K562 (cell line): ENCODE data around the gene ZNF280C. TPM values are rescaled to one million over a fixed set of nuclear protein-coding genes. Genes with fewer than 3 reads are reported as not detected.

Experiments
- ATAC-seq: fragments of 200-7000 bp; cut with Tn5 transposase; 3 replicates; pipeline ENCODE4 v1.9.1; 2020; ENCODE audit warnings: moderate library complexity
- BruUV-seq: library from RNA; stranded (reverse); fragments of 400-500 nt; replicated peaks from 2 replicates; lab custom pipeline; 2021; lab: Mats Ljungman, UMichigan
- CTCF ChIA-PET: fragments of 300-600 bp; formaldehyde crosslinking; extraction: SDS; loops from one replicate; lab custom pipeline; 2021; ENCODE audit warnings: low intra/inter-chr PET ratio; lab: Yijun Ruan, JAX
- POLR2A ChIA-PET: fragments of 300-600, 350-650 bp; sonication (Branson Sonifier 250); formaldehyde crosslinking; extraction: SDS; loops from one replicate; lab custom pipeline; 2021; ENCODE audit warnings: antibody characterized with exemption, inconsistent platforms; lab: Yijun Ruan, JAX
- DNase-seq, 4 experiments: peaks; one replicate each; pipeline versions ENCODE4 v3.0.0 to v3.0.0-alpha.2; 2011 to 2018; ENCODE audit warnings: low spot score in 3 of 4, mixed read lengths in 3 of 4; ENCODE audit errors: extremely low read depth in 1 of 4
- FAIRE-seq: peaks from 2 replicates; lab custom pipeline; 2011; peaks lifted over from hg19 to GRCh38; lab: Jason Lieb, UNC
- H2AFZ ChIP-seq: 2 replicates; pipeline ENCODE4 v1.6.0; 2011; ENCODE audit warnings: low read depth, low read length, control low read depth, inconsistent platforms
- H3K27ac ChIP-seq: fragments of 200-600 bp; 3 replicates; pipeline ENCODE4 v1.8.0; 2011; ENCODE audit warnings: low read depth, mild to moderate bottlenecking, control low read depth, inconsistent platforms, low read length, moderate library complexity, mixed read lengths; ENCODE audit errors: extremely low read depth
- H3K27me3 ChIP-seq, 2 experiments: fragments of 300-600 bp in 1 of 2; 2 replicates in 1 of 2; 3 replicates in 1 of 2; pipeline versions ENCODE4 v1.6.0 to v1.8.0; 2011; ENCODE audit warnings: inconsistent platforms in 2 of 2, low read length in 2 of 2, mild to moderate bottlenecking in 1 of 2, mixed read lengths in 1 of 2, moderate library complexity in 1 of 2; ENCODE audit not compliant: control insufficient read depth in 2 of 2, insufficient read depth in 2 of 2
- H3K36me3 ChIP-seq: fragments of 300-600 bp; 3 replicates; pipeline ENCODE4 v1.8.0; 2011; ENCODE audit warnings: mild to moderate bottlenecking, low read length, inconsistent platforms; ENCODE audit not compliant: control insufficient read depth, insufficient read depth
- H3K4me1 ChIP-seq, 2 experiments: fragments of 200-600 bp in 1 of 2; replicated peaks in 1 of 2; 2 replicates in 1 of 2; 3 replicates in 1 of 2; pipeline versions ENCODE4 v1.5.1 to v1.8.0; 2011; ENCODE audit warnings: inconsistent platforms in 2 of 2, low read length in 2 of 2, mild to moderate bottlenecking in 1 of 2, mixed read lengths in 1 of 2, moderate library complexity in 1 of 2; ENCODE audit not compliant: control insufficient read depth in 2 of 2, insufficient read depth in 2 of 2
- H3K4me2 ChIP-seq: 2 replicates; pipeline ENCODE4 v1.6.1; 2011; ENCODE audit warnings: low read length, control low read depth, inconsistent platforms, mixed read lengths; ENCODE audit not compliant: insufficient read depth
- H3K4me3 ChIP-seq: fragments of 200-600 bp; sonication (generic), shearing (Covaris generic); 2 replicates; pipeline ENCODE4 v1.5.1; 2016; ENCODE audit warnings: control low read depth, inconsistent platforms
- H3K79me2 ChIP-seq: fragments of 200-600 bp; 3 replicates; pipeline ENCODE4 v1.8.0; 2011; ENCODE audit warnings: low read length, inconsistent platforms; ENCODE audit not compliant: control insufficient read depth, insufficient read depth
- H3K9ac ChIP-seq, 2 experiments: 2 replicates each; pipeline versions ENCODE4 v1.6.0 to v1.6.1; 2011; ENCODE audit warnings: low read depth in 2 of 2, low read length in 2 of 2, control low read depth in 1 of 2, inconsistent platforms in 1 of 2, mild to moderate bottlenecking in 1 of 2, mixed read lengths in 1 of 2; ENCODE audit not compliant: insufficient read depth in 1 of 2
- H3K9me1 ChIP-seq: one replicate; pipeline ENCODE4 v1.6.0; 2011; ENCODE audit warnings: inconsistent platforms, mild to moderate bottlenecking, low read length, moderate library complexity; ENCODE audit not compliant: control insufficient read depth, insufficient read depth
- H3K9me3 ChIP-seq: replicated peaks from 2 replicates; pipeline ENCODE4 v1.5.1; 2011; ENCODE audit warnings: low read depth, low read length, inconsistent platforms; ENCODE audit not compliant: control insufficient read depth, insufficient read depth
- H4K20me1 ChIP-seq: replicated peaks from 2 replicates; pipeline ENCODE4 v1.6.1; 2011; ENCODE audit warnings: low read length, inconsistent platforms, mixed read lengths; ENCODE audit not compliant: control insufficient read depth, insufficient read depth
- EP400 ChIP-seq: fragments of 450-650 bp; IDR thresholded peaks from 2 replicates; pipeline ENCODE4 v1.6.1; 2017; ENCODE audit warnings: antibody characterized with exemption, mild to moderate bottlenecking, moderate library complexity
- HSF4 ChIP-seq: fragments of 250-450 bp; sonication (Bioruptor Pico); IDR thresholded peaks from 2 replicates; pipeline ENCODE4 v2.1.2; 2022; ENCODE audit warnings: mild to moderate bottlenecking, moderate library complexity, borderline replicate concordance
- IFI16 ChIP-seq: fragments of 250-450 bp; sonication (Bioruptor Pico); IDR thresholded peaks from 2 replicates; pipeline ENCODE4 v2.1.2; 2022; ENCODE audit warnings: mild to moderate bottlenecking, inconsistent platforms
- MAZ ChIP-seq, 2 experiments: fragments of 450-650 bp in 1 of 2; sonication (generic) in 1 of 2; formaldehyde crosslinking; IDR thresholded peaks in 1 of 2; conservative IDR thresholded peaks in 1 of 2; 2 replicates each; pipeline versions ENCODE4 v1.4.0 to v1.5.0; 2020; ENCODE audit warnings: mild to moderate bottlenecking in 1 of 2, missing genetic modification reagents in 1 of 2
- SRSF3 ChIP-seq: fragments of 200-400 bp; formaldehyde crosslinking; IDR thresholded peaks from 2 replicates; pipeline ENCODE4 v1.6.1; 2016; ENCODE audit warnings: mild to moderate bottlenecking, low read length, moderate library complexity; ENCODE audit not compliant: insufficient read depth
- STAT5A ChIP-seq: IDR thresholded peaks from 2 replicates; pipeline ENCODE4 v1.6.1; 2012; ENCODE audit warnings: low read length, inconsistent platforms, borderline replicate concordance
- ZNF347 ChIP-seq: fragments of 450-650 bp; formaldehyde crosslinking; IDR thresholded peaks from 2 replicates; pipeline ENCODE4 v1.4.0; 2020; ENCODE audit warnings: low read depth, mild to moderate bottlenecking, moderate library complexity
- ZNF785 ChIP-seq: fragments of 250-450 bp; sonication (Bioruptor Pico); IDR thresholded peaks from 2 replicates; pipeline ENCODE4 v1.4.0; 2020; ENCODE audit warnings: mild to moderate bottlenecking
- WGBS: fragments of 100-300 bp; shearing (Covaris generic); methylation state at CpG from one replicate; pipeline ENCODE4 v1.1.6; 2016; ENCODE audit warnings: low coverage, mixed read lengths; ENCODE audit not compliant: insufficient coverage; ENCODE audit errors: missing lambda C conversion rate; 5-methylcytosine and 5-hydroxymethylcytosine counted together
- in situ Hi-C: fragments of 300-500 bp; cut with MboI; formaldehyde crosslinking; loops from 4 replicates; pipeline ENCODE4 v1.15.0; 2018; ENCODE audit warnings: inconsistent platforms, mixed read lengths
- intact Hi-C: fragments of 100-400 bp; cut with micrococcal nuclease; formaldehyde crosslinking; loops from 2 replicates; pipeline ENCODE4 v1.14.2; 2022
- polyA plus RNA-seq, 8 experiments: library from polyadenylated mRNA; depleted of rRNA in 4 of 8; stranded (reverse) in 5 of 8; unstranded in 3 of 8; fragments of >200 nt; fragmentation: Nextera tagmentation in 2 of 8; fragmentation: Illumina TruSeq in 1 of 8; extraction: Ambion mirVana in 2 of 8; extraction: Trizol in 1 of 8; gene quantifications; 2 replicates each; pipeline versions ENCODE4 v1.2.1 to v1.2.3, GENCODE V29; 2011 to 2014; ENCODE audit warnings: inconsistent platforms in 1 of 8, missing spikeins in 1 of 8
- total RNA-seq, 7 experiments: library from RNA; depleted of rRNA in 6 of 7; stranded (reverse); fragments of >200 nt in 6 of 7; fragmentation: Illumina TruSeq in 2 of 7; extraction: Trizol in 2 of 7; gene quantifications; 2 replicates each; pipeline versions ENCODE4 v1.2.1 to v1.2.3, GENCODE V29; 2011 to 2021; ENCODE audit warnings: low replicate concordance in 1 of 7
- TF ChIP-seq, protein P1 (sequence below): fragments of 250-450 bp; sonication (Bioruptor Pico); IDR thresholded peaks from 2 replicates; pipeline ENCODE4 v1.8.0; 2022; ENCODE audit warnings: inconsistent platforms, mild to moderate bottlenecking, moderate library complexity, borderline replicate concordance
- TF ChIP-seq, protein P2 (sequence below): fragments of 250-450 bp; sonication (Bioruptor Pico); IDR thresholded peaks from 2 replicates; pipeline ENCODE4 v1.6.1; 2021; ENCODE audit warnings: mild to moderate bottlenecking

Gene ZNF280C
- total and polyA plus RNA-seq, 9 of the 15 experiments (the other 6 are each of a cell fraction or from before 2014, with no cell fraction given) = 1.6 to 8.3 (median 4.4) TPM

DNA sequence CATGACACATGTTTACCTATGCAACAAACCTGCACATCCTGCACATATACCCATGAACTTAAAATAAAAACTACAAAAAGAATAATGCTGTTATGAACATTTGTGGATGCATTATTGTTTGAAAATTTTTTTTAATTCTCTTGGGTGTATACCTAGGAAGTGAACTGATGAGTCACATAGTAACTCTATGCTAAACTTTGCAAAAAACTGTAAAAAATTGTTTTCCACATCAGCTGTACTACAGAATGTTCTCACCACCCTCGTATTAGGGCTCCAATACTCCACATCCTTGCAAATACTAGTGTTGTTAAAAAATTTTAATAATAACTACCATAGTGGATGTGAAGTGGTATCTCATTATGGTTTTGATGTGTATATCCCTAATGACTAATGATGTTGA, 33.3 kb upstream of the ZNF280C start:
- ChIA-PET POLR2A (interaction anchor here (0.6 kb wide), 1 partner anchor 231 kb away, joined by 3 read pairs; no protein-coding TSS in a partner anchor), CTCF (no interaction called here)
- intact Hi-C loops (no loop called here), in situ Hi-C loops (no loop called here)
- Histone ChIP-seq H3K4me2 (no peak overlapping the region), H3K9ac (no peak overlapping the region), H3K4me3 (no peak overlapping the region), H3K9me3 (no peaks in the 10 kb centered on the region), H3K4me1 (peaks cover 0 to 9% of the 10 kb centered on the region in 2 experiments; a peak in 3 of 5 replicates), H3K27ac (no peak overlapping the region), H3K79me2 (no peaks in the 10 kb centered on the region), H2AFZ (no peak overlapping the region), H3K9me1 (no peaks in the 10 kb centered on the region), H3K36me3 (no peaks in the 10 kb centered on the region), H4K20me1 (no peaks in the 10 kb centered on the region), H3K27me3 (no peaks in the 10 kb centered on the region; a peak in 1 of 5 replicates)
- no peak for TF ChIP-seq EP400
- TF ChIP-seq STAT5A = no peak
- no peak for TF ChIP-seq SRSF3
- no peak for TF ChIP-seq IFI16
- TF ChIP-seq ZNF347 (CRISPR knock-in tag) = no peak
- TF ChIP-seq ZNF785 (CRISPR knock-in tag) = no peak
- no peak for TF ChIP-seq HSF4 (CRISPR knock-in tag)
- TF ChIP-seq, protein P1, sequence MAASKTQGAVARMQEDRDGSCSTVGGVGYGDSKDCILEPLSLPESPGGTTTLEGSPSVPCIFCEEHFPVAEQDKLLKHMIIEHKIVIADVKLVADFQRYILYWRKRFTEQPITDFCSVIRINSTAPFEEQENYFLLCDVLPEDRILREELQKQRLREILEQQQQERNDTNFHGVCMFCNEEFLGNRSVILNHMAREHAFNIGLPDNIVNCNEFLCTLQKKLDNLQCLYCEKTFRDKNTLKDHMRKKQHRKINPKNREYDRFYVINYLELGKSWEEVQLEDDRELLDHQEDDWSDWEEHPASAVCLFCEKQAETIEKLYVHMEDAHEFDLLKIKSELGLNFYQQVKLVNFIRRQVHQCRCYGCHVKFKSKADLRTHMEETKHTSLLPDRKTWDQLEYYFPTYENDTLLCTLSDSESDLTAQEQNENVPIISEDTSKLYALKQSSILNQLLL (CRISPR knock-in tag) = no peak
- no peak for TF ChIP-seq MAZ (CRISPR knock-in tag; conservative IDR thresholded peaks at IDR 0.05 in 1 of 2, IDR thresholded peaks at IDR 0.05 in 1 of 2)
- TF ChIP-seq, protein P2, sequence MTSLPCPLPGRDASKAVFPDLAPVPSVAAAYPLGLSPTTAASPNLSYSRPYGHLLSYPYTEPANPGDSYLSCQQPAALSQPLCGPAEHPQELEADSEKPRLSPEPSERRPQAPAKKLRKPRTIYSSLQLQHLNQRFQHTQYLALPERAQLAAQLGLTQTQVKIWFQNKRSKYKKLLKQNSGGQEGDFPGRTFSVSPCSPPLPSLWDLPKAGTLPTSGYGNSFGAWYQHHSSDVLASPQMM (CRISPR knock-in tag) = no peak
- WGBS = 0% methylated on average over 1 of the region's 1 CpG
- BruUV-seq = no TSS peak
- DNase-seq (no peak), ATAC-seq (no peak), FAIRE-seq (no peak)
